H9 (cell line): ENCODE measurements around the gene POTEC. TPM values are rescaled to one million over a fixed set of nuclear protein-coding genes. Genes with fewer than 3 reads are reported as not detected.
"Not testable (repeated sequence)": the region's sequence is repeated elsewhere in the genome, so short reads cannot be mapped to it uniquely, and the experiment has no call there.

Experiments
- DNase-seq: peaks from one replicate; pipeline ENCODE4 v3.0.0-alpha.2; 2017
- H2AFZ ChIP-seq: one replicate; pipeline ENCODE4 v1.6.1; 2013; ENCODE audit warnings: mild to moderate bottlenecking, low read length, control low read depth, moderate library complexity
- H2AK5ac ChIP-seq: 2 replicates; pipeline ENCODE4 v1.6.1; 2013; ENCODE audit warnings: low read length, control low read depth, mixed read lengths; ENCODE audit not compliant: insufficient read length
- H2BK120ac ChIP-seq: one replicate; pipeline ENCODE4 v1.6.1; 2013; ENCODE audit warnings: low read depth, mild to moderate bottlenecking, low read length, control low read depth, inconsistent platforms; ENCODE audit not compliant: poor library complexity, severe bottlenecking
- H2BK12ac ChIP-seq: 2 replicates; pipeline ENCODE4 v1.6.1; 2013; ENCODE audit warnings: low read length, control low read depth, mixed read lengths, low read depth; ENCODE audit not compliant: insufficient read length
- H2BK15ac ChIP-seq: 2 replicates; pipeline ENCODE4 v1.6.1; 2013; ENCODE audit warnings: low read depth, low read length, control low read depth
- H2BK20ac ChIP-seq: one replicate; pipeline ENCODE4 v1.6.1; 2013; ENCODE audit warnings: low read depth, mild to moderate bottlenecking, low read length, control low read depth, inconsistent platforms; ENCODE audit not compliant: poor library complexity, severe bottlenecking
- H2BK5ac ChIP-seq: 2 replicates; pipeline ENCODE4 v1.6.1; 2013; ENCODE audit warnings: low read length, control low read depth, mixed read lengths; ENCODE audit not compliant: insufficient read length
- H3K14ac ChIP-seq: 2 replicates; pipeline ENCODE4 v1.6.1; 2013; ENCODE audit warnings: low read length, control low read depth; ENCODE audit not compliant: insufficient read depth
- H3K18ac ChIP-seq: 2 replicates; pipeline ENCODE4 v1.6.1; 2013; ENCODE audit warnings: low read depth, mild to moderate bottlenecking, mixed read lengths, low read length, control low read depth; ENCODE audit not compliant: insufficient read length
- H3K23ac ChIP-seq: 2 replicates; pipeline ENCODE4 v1.6.1; 2013; ENCODE audit warnings: low read length, control low read depth, mixed read lengths, low read depth; ENCODE audit not compliant: insufficient read length
- H3K23me2 ChIP-seq: 2 replicates; pipeline ENCODE4 v1.6.1; 2013; ENCODE audit warnings: low read depth, mild to moderate bottlenecking, mixed read lengths, low read length, control low read depth; ENCODE audit not compliant: insufficient read length, poor library complexity, severe bottlenecking
- H3K27ac ChIP-seq: 2 replicates; pipeline ENCODE4 v1.5.1; 2013; ENCODE audit warnings: low read length, control low read depth, mixed read lengths, low read depth; ENCODE audit not compliant: insufficient read length
- H3K27me3 ChIP-seq: 2 replicates; pipeline ENCODE4 v1.6.1; 2013; ENCODE audit warnings: low read length, control low read depth, inconsistent platforms; ENCODE audit not compliant: insufficient read depth
- H3K4ac ChIP-seq: 2 replicates; pipeline ENCODE4 v1.6.1; 2013; ENCODE audit warnings: low read depth, mild to moderate bottlenecking, control low read depth, inconsistent platforms, low read length, moderate library complexity
- H3K4me1 ChIP-seq: 2 replicates; pipeline ENCODE4 v1.6.1; 2013; ENCODE audit warnings: low read length, control low read depth, inconsistent platforms; ENCODE audit not compliant: insufficient read depth
- H3K4me2 ChIP-seq: 2 replicates; pipeline ENCODE4 v1.6.1; 2013; ENCODE audit warnings: low read length, control low read depth, mixed read lengths; ENCODE audit not compliant: insufficient read length, insufficient read depth
- H3K56ac ChIP-seq: 2 replicates; pipeline ENCODE4 v1.6.1; 2013; ENCODE audit warnings: low read depth, mild to moderate bottlenecking, mixed read lengths, low read length, control low read depth; ENCODE audit not compliant: insufficient read length
- H3K79me1 ChIP-seq: 2 replicates; pipeline ENCODE4 v1.6.1; 2013; ENCODE audit warnings: low read depth, mild to moderate bottlenecking, moderate library complexity, low read length, control low read depth, inconsistent platforms; ENCODE audit not compliant: insufficient read depth, poor library complexity, severe bottlenecking
- H3K79me2 ChIP-seq: 2 replicates; pipeline ENCODE4 v1.6.1; 2013; ENCODE audit warnings: low read length, control low read depth, inconsistent platforms; ENCODE audit not compliant: insufficient read depth
- H3K9ac ChIP-seq: 2 replicates; pipeline ENCODE4 v1.6.1; 2013; ENCODE audit warnings: low read length, control low read depth, mixed read lengths; ENCODE audit not compliant: insufficient read length; ENCODE audit errors: extremely low read depth
- H3K9me3 ChIP-seq: one replicate; pipeline ENCODE4 v1.6.1; 2013; ENCODE audit warnings: low read depth, low read length, inconsistent platforms; ENCODE audit not compliant: control insufficient read depth
- H3T11ph ChIP-seq: one replicate; pipeline ENCODE4 v1.6.1; 2013; ENCODE audit warnings: mild to moderate bottlenecking, low read length, control low read depth, inconsistent platforms
- H4K20me1 ChIP-seq: one replicate; pipeline ENCODE4 v1.6.1; 2013; ENCODE audit not compliant: control insufficient read depth, insufficient read length, insufficient read depth
- H4K5ac ChIP-seq: 2 replicates; pipeline ENCODE4 v1.6.1; 2013; ENCODE audit warnings: low read depth, mild to moderate bottlenecking, mixed read lengths, low read length, control low read depth; ENCODE audit not compliant: insufficient read length
- H4K8ac ChIP-seq: replicated peaks from 2 replicates; pipeline ENCODE4 v1.6.1; 2013; ENCODE audit warnings: low read length, control low read depth, mixed read lengths, low read depth; ENCODE audit not compliant: insufficient read length
- H4K91ac ChIP-seq: 2 replicates; pipeline ENCODE4 v1.6.1; 2013; ENCODE audit warnings: low read depth, mild to moderate bottlenecking, moderate library complexity, mixed read lengths, low read length, control low read depth; ENCODE audit not compliant: insufficient read length
- H3K27ac Mint-ChIP-seq, 3 experiments: 2 replicates in 2 of 3; 3 replicates in 1 of 3; pipeline ENCODE4 v1.8.0; 2020 to 2021; ENCODE audit warnings: mixed read lengths in 3 of 3, mild to moderate bottlenecking in 1 of 3, moderate library complexity in 1 of 3
- H3K27me3 Mint-ChIP-seq: 2 replicates; pipeline ENCODE4 v1.8.0; 2021; ENCODE audit warnings: low read depth, mild to moderate bottlenecking, moderate library complexity, mixed read lengths
- H3K36me3 Mint-ChIP-seq, 3 experiments: 2 replicates in 2 of 3; 3 replicates in 1 of 3; pipeline ENCODE4 v1.8.0; 2020 to 2021; ENCODE audit warnings: low read depth in 3 of 3, mixed read lengths in 3 of 3; ENCODE audit not compliant: insufficient read depth in 1 of 3
- H3K4me1 Mint-ChIP-seq, 2 experiments: 2 replicates each; pipeline ENCODE4 v1.8.0; 2020; ENCODE audit warnings: mixed read lengths in 2 of 2
- H3K4me3 Mint-ChIP-seq, 2 experiments: 2 replicates in 1 of 2; 3 replicates in 1 of 2; pipeline ENCODE4 v1.8.0; 2020 to 2021; ENCODE audit warnings: mild to moderate bottlenecking in 2 of 2, mixed read lengths in 2 of 2, moderate library complexity in 1 of 2
- H3K9me3 Mint-ChIP-seq, 2 experiments: 2 replicates in 1 of 2; 3 replicates in 1 of 2; pipeline ENCODE4 v1.8.0; 2020; ENCODE audit warnings: mild to moderate bottlenecking in 2 of 2, mixed read lengths in 2 of 2, moderate library complexity in 1 of 2
- WGBS: extraction: QIAGEN DNeasy Blood & Tissue Kit; methylation state at CpG from one replicate; pipeline ENCODE4 v1.1.7; 2013; ENCODE audit warnings: missing lambda C conversion rate, low lambda C conversion rate, mixed read lengths; ENCODE audit not compliant: insufficient read length; ENCODE audit errors: extremely low coverage; 5-methylcytosine and 5-hydroxymethylcytosine counted together
- total RNA-seq: library from RNA; stranded (reverse); gene quantifications from 2 replicates; pipeline ENCODE4 v1.2.1, GENCODE V29; 2021

POTEC gene
- total RNA-seq, 1 experiment from 2014 or later = not detected

DNA sequence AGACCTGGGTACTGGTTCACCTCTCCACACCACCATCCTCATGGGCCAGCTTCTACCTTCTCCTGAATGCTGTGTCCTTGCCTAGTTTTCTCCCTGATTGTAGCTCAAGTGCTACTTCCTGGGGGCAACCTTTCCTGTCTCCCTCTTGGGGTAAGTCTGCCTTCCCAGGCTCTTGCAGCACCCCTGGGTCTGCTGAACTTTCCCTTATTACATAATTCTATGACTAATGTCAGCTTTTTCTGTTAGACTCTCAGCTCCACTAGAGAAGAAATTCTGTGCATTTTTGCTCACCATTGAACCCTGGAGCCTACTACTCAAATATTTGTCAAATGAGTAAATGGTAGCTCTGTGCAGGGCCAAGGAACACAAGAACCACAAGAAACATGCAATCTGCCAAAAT, 73.4 kb downstream of the POTEC start:
- not testable (repeated sequence) for H3K27me3 Mint-ChIP-seq, H4K91ac ChIP-seq, H4K5ac ChIP-seq, H3K79me2 ChIP-seq, H3K18ac ChIP-seq, H2AK5ac ChIP-seq, H3K4me2 ChIP-seq, H3K27ac ChIP-seq, H3K14ac ChIP-seq, H3K4me1 Mint-ChIP-seq, H2BK5ac ChIP-seq, H3K79me1 ChIP-seq, H2AFZ ChIP-seq, H3K56ac ChIP-seq, H3K23me2 ChIP-seq, H3K27me3 ChIP-seq, H2BK12ac ChIP-seq, H3K23ac ChIP-seq, H2BK15ac ChIP-seq, H2BK20ac ChIP-seq, H4K20me1 ChIP-seq, DNase-seq, H3K9me3 ChIP-seq, H3T11ph ChIP-seq, H2BK120ac ChIP-seq, H3K4ac ChIP-seq, H3K9ac ChIP-seq, H3K27ac Mint-ChIP-seq, H3K4me1 ChIP-seq, H4K8ac ChIP-seq, H3K4me3 Mint-ChIP-seq
- peaks cover 75 to 76% of the 10 kb centered on the region in 2 experiments for H3K9me3 Mint-ChIP-seq
- peaks cover 5 to 14% (median 6%) of the 10 kb centered on the region in 3 experiments; a peak in 6 of 7 replicates for H3K36me3 Mint-ChIP-seq

DNA sequence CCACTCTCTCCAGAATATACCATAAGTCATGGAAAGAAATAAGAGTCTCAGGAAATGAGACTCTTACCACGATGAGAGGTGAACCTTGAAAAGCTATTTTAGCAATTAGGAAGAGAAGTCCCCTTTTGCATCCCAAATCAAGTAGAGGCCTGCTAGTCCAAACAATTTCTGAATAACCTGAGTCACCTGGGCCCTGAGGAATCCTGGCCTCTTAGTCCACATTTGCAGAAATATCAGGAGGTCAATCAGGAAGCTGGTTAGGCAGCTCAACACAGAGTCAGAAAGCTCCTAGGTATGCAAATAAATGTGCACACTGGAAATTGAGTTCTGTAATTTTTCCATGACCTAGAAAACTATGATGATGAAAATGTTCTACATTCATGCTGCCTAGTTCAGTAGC, 77.4 kb downstream of the POTEC start:
- not testable (repeated sequence) for H4K91ac ChIP-seq, H2AK5ac ChIP-seq, H3K79me1 ChIP-seq, H2BK20ac ChIP-seq, H3K23me2 ChIP-seq, H3K4me3 Mint-ChIP-seq, H2BK15ac ChIP-seq, H4K20me1 ChIP-seq, H3K4ac ChIP-seq, H2BK120ac ChIP-seq, H3K56ac ChIP-seq, H3K27me3 ChIP-seq, H4K5ac ChIP-seq, H2BK12ac ChIP-seq, H3T11ph ChIP-seq, H3K14ac ChIP-seq, H3K27me3 Mint-ChIP-seq, H3K79me2 ChIP-seq, H3K4me1 Mint-ChIP-seq, H2AFZ ChIP-seq, H2BK5ac ChIP-seq, H3K23ac ChIP-seq, H3K4me2 ChIP-seq, DNase-seq, H3K27ac ChIP-seq, H3K9ac ChIP-seq, H3K18ac ChIP-seq, H3K27ac Mint-ChIP-seq, H4K8ac ChIP-seq, H3K4me1 ChIP-seq
- peaks cover 80 to 81% of the 10 kb centered on the region in 2 experiments for H3K9me3 Mint-ChIP-seq
- H3K36me3 Mint-ChIP-seq = peaks cover 5 to 12% (median 9%) of the 10 kb centered on the region in 3 experiments; a peak in 6 of 7 replicates
- WGBS = no CpG with 5 or more reads among the region's 1 CpG
- peaks cover 26% of the 10 kb centered on the region for H3K9me3 ChIP-seq

Other genes with a start within 250 kb of the POTEC start
- gene ANKRD30B, start 204.6 kb upstream of the POTEC start, total RNA-seq = not detected in 2 replicates